Esophagus (tissue), 2 donors: ENCODE results near the gene NRCAM. TPM values are rescaled to one million over a fixed set of nuclear protein-coding genes. Genes with fewer than 3 reads are reported as not detected.

ENCODE experiments used
- H3K27ac ChIP-seq, 2 donors: one replicate each; pipeline ENCODE4 v1.5.1; 2013; ENCODE audit warnings: low read depth in 2 of 2, mild to moderate bottlenecking in 2 of 2, inconsistent platforms in 1 of 2, low read length in 1 of 2, moderate library complexity in 1 of 2
- H3K27me3 ChIP-seq, 2 donors: one replicate each; pipeline ENCODE4 v1.6.1; 2013; ENCODE audit warnings: low read length in 2 of 2, control low read depth in 1 of 2, mild to moderate bottlenecking in 1 of 2; ENCODE audit not compliant: insufficient read depth in 2 of 2, control insufficient read depth in 1 of 2
- H3K36me3 ChIP-seq, 2 donors: one replicate each; pipeline ENCODE4 v1.6.1; 2013; ENCODE audit warnings: low read length in 1 of 2; ENCODE audit not compliant: control insufficient read depth in 2 of 2, insufficient read depth in 2 of 2
- H3K4me1 ChIP-seq, 2 donors: one replicate each; pipeline ENCODE4 v1.6.1; 2013; ENCODE audit warnings: low read length in 1 of 2; ENCODE audit not compliant: control insufficient read depth in 2 of 2, insufficient read depth in 2 of 2
- H3K4me3 ChIP-seq, 2 donors: one replicate each; pipeline ENCODE4 v1.5.1; 2013; ENCODE audit warnings: low read length in 2 of 2, mild to moderate bottlenecking in 2 of 2, low read depth in 1 of 2, moderate library complexity in 1 of 2
- H3K9me3 ChIP-seq, 2 donors: one replicate each; pipeline ENCODE4 v1.6.1; 2013; ENCODE audit warnings: mild to moderate bottlenecking in 2 of 2, low read depth in 1 of 2, low read length in 1 of 2, moderate library complexity in 1 of 2; ENCODE audit not compliant: control insufficient read depth in 2 of 2, insufficient read depth in 1 of 2
- WGBS, 2 donors: extraction: QIAGEN DNeasy Blood & Tissue Kit; methylation state at CpG; one replicate each; pipeline ENCODE4 v1.1.7; 2013; 5-methylcytosine and 5-hydroxymethylcytosine counted together
- polyA plus RNA-seq, 2 donors: library from polyadenylated mRNA; stranded (reverse); fragments of 200-250 nt; gene quantifications; one replicate each; pipeline ENCODE4 v1.2.3, GENCODE V29; 2013
- donor health status: healthy with polysubstance abuse.
- donor health status: Bipolar disorder and iron deficiency.

Gene NRCAM
- polyA plus RNA-seq, 2 donors = 0.35 to 0.96 TPM

- H3K4me3 ChIP-seq = no peak overlapping the region
- H3K27me3 ChIP-seq = peaks cover 0 to 1% of the 10 kb centered on the region in 2 donors
- no peaks in the 10 kb centered on the region for H3K36me3 ChIP-seq
- no peak overlapping the region for H3K27ac ChIP-seq
- no peaks in the 10 kb centered on the region for H3K9me3 ChIP-seq
- peaks cover 0 to 3% of the 10 kb centered on the region in 2 donors for H3K4me1 ChIP-seq
- WGBS, 2 donors = 100% methylated on average over 1 of the region's 1 CpG
Observed at GRCh38 chr7:108134486-108134885, 321.8 kb downstream of the NRCAM start.

- H3K27me3 ChIP-seq = no peaks in the 10 kb centered on the region
- H3K9me3 ChIP-seq = no peaks in the 10 kb centered on the region
- no peaks in the 10 kb centered on the region for H3K36me3 ChIP-seq
- no peak overlapping the region for H3K4me3 ChIP-seq
- peak overlapping the region; percentile 75 to 82 for H3K27ac ChIP-seq
- 54 to 66% methylated on average over 13 of the region's 13 CpGs for WGBS, 2 donors
- H3K4me1 ChIP-seq = peaks cover 0 to 3% of the 10 kb centered on the region in 2 donors
Observed at GRCh38 chr7:108132551-108133265, 323.5 kb downstream of the NRCAM start.

- Histone ChIP-seq H3K27me3 (no peaks in the 10 kb centered on the region), H3K27ac (peak within 1 kb of the TSS in 1 of 2 donors; percentile 21), H3K4me3 (no peak within 1 kb of the TSS), H3K9me3 (no peaks in the 10 kb centered on the region), H3K4me1 (peaks cover 0 to 3% of the 10 kb centered on the region in 2 donors), H3K36me3 (no peaks in the 10 kb centered on the region)
- WGBS, 2 donors = 50 to 74% methylated on average over 3 of the region's 3 CpGs
Observed at GRCh38 chr7:108130261-108130660, 326.0 kb downstream of the NRCAM start, which contains the start of gene LAMB4. LAMB4 (minus strand) TSS chr7:108130361; CDS start chr7:108123164, 7,197 bp downstream.

- no peak overlapping the region for H3K4me3 ChIP-seq
- no peaks in the 10 kb centered on the region for H3K27me3 ChIP-seq
- WGBS, 2 donors = 61 to 81% methylated on average over 7 of the region's 7 CpGs
- H3K4me1 ChIP-seq = peaks cover 0 to 3% of the 10 kb centered on the region in 2 donors
- no peaks in the 10 kb centered on the region for H3K36me3 ChIP-seq
- no peak overlapping the region for H3K27ac ChIP-seq
- no peaks in the 10 kb centered on the region for H3K9me3 ChIP-seq
Observed at GRCh38 chr7:108129018-108129965, 326.9 kb downstream of the NRCAM start.

GRCh38 chr7:108128514-108128913 is 327.7 kb downstream of the NRCAM start:
- Histone ChIP-seq H3K27me3 (no peaks in the 10 kb centered on the region), H3K36me3 (no peaks in the 10 kb centered on the region), H3K4me1 (peaks cover 0 to 3% of the 10 kb centered on the region in 2 donors), H3K9me3 (no peaks in the 10 kb centered on the region), H3K4me3 (no peak overlapping the region), H3K27ac (no peak overlapping the region)
- 73 to 83% methylated on average over 3 of the region's 3 CpGs for WGBS, 2 donors

- Histone ChIP-seq H3K9me3 (no peaks in the 10 kb centered on the region), H3K27ac (no peak overlapping the region), H3K36me3 (no peaks in the 10 kb centered on the region), H3K4me1 (peaks cover 0 to 2% of the 10 kb centered on the region in 2 donors), H3K27me3 (no peaks in the 10 kb centered on the region), H3K4me3 (no peak overlapping the region)
- WGBS, 2 donors = 65 to 77% methylated on average over 5 of the region's 5 CpGs
Observed at GRCh38 chr7:108127461-108127860, 328.8 kb downstream of the NRCAM start.

- Histone ChIP-seq H3K4me1 (no peaks in the 10 kb centered on the region), H3K4me3 (no peak overlapping the region), H3K27ac (no peak overlapping the region), H3K9me3 (no peaks in the 10 kb centered on the region), H3K27me3 (no peaks in the 10 kb centered on the region), H3K36me3 (no peaks in the 10 kb centered on the region)
- WGBS, 2 donors = 86 to 88% methylated on average over 3 of the region's 3 CpGs
Observed at GRCh38 chr7:108124820-108125219, 331.4 kb downstream of the NRCAM start.

- Histone ChIP-seq H3K4me1 (no peaks in the 10 kb centered on the region), H3K36me3 (no peaks in the 10 kb centered on the region), H3K27me3 (no peaks in the 10 kb centered on the region), H3K27ac (no peak overlapping the region), H3K9me3 (no peaks in the 10 kb centered on the region), H3K4me3 (no peak overlapping the region)
Observed at GRCh38 chr7:108122181-108122580, 334.1 kb downstream of the NRCAM start.

GRCh38 chr7:108120933-108121332 is 335.3 kb downstream of the NRCAM start:
- H3K4me1 ChIP-seq = no peaks in the 10 kb centered on the region
- H3K27ac ChIP-seq = no peak overlapping the region
- H3K9me3 ChIP-seq = no peaks in the 10 kb centered on the region
- no peak overlapping the region for H3K4me3 ChIP-seq
- no peaks in the 10 kb centered on the region for H3K27me3 ChIP-seq
- H3K36me3 ChIP-seq = no peaks in the 10 kb centered on the region
- WGBS, 2 donors = 34 to 53% methylated on average over 3 of the region's 3 CpGs
